Fibroblast of gingiva (primary cell): ENCODE measurements around the gene P2RX7.
"Not testable (repeated sequence)": the region's sequence is repeated elsewhere in the genome, so short reads cannot be mapped to it uniquely, and the experiment has no call there.

Source experiments
- DNase-seq: peaks from one replicate; pipeline ENCODE4 v3.0.0-alpha.2; 2011; ENCODE audit warnings: low read depth

Gene P2RX7

DNA sequence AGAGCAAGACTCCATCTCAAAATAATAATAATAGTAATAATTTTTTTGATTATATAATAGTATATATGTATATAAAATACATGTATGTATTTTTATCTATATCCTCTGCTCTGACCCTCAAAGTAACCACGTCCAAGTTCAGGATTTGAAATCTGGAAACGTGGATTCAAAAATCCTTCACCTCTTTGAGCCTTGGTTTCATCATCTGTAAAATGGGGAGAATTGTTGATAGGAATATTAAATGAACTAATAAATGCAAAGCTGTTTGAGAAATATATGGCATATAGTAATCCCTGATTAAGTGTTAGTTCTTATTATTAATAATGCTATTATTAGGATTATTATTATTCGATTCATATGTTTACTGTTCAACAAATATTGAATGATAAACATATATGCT, 2.6 kb downstream of the P2RX7 start:
- DNase-seq: no peak

DNA sequence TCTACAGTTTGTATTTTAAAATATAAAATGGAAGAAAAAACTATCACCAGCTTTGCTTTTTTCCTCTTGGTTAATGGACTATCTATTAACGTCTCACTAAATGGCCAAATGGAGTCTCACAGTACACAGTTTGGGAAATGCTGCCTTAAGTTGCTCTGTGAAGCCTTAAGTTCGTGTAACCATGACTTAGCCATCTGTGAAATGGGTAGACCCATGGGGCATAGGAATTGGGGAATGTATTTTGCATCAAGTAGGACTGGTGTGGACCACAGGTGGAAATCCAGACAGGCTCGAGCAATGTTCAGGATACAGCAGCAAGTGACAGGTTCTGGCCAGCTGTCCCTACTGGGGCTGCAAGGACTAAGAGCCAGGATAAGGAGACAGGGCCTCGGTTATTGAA, 4.8 kb downstream of the P2RX7 start:
- DNase-seq: no peak

DNA sequence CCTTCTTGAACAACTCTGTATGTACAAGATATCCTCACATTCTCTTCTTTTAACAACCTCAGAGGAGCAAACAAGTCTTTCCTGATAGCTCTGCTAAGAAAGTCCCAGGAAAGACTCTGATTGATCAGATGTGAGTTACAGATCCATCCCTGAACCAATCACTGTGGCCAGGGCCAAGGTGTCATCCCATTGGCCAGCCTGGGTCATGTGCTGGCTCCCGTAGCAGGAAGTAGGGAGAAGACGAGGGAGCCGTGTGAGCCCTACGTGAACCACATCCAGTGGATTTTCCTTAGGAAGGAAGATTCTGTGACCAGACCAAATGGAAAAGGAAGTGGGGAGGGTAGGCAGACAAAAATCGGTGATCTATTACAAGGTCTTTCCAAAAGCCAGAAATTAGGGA, 5.6 kb downstream of the P2RX7 start:
- DNase-seq: no peak

DNA sequence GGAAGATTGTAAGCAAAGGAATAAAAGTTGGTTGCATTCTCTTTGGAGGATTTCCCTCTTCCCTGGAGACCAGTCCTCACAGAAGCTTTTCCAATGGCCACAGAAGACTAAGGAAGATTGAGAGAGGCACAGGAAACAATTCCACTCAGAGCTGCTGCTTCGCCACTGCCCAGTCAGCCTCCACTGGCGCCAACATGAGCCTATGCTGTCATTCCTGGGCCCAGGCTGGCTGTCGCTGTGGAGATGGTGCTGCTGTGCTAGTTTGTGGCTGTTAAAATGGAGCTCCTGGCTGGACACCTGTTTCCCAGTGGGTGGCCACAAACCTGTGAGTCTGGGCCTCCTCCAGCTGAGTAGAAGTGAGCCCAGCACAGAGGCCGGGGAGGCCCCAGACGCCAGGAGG, 6.6 kb downstream of the P2RX7 start:
- DNase-seq: no peak

DNA sequence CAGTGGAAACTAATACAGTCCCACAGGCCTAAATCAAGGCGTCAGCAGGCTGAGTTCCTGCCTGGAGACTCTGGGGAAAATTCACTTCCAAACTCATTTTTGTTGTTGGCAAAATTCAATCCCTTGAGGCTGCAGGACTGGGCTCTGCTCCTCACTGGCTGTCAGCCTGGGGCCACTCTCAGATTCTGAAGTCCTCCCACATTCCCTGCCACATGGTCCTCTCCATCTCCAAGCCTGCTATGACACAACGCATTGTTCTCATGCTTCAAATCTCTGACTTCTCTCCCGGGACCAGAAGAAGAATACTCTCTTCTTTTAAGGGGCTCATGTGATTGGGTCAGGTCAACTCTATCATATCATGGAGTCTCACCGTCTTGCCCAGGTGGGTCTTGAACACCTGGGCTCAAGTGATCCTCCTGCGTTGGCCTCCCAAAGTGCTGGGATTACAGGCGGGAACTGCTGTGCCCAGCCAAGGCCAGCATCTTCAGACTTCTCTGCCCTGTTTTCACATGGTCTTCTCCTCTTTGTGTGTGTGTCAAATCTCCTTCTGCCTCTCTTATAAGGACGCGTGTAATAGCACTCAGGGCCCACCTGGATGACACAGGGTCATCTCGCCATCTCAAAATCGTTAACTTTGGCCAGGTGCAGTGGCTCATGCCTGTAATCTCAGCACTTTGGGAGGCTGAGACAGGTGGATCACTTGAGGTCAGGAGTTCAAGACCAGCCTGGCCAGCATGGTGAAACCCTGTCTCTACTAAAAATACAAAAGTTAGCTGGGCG, 9.7 kb downstream of the P2RX7 start:
- no peak for DNase-seq

DNA sequence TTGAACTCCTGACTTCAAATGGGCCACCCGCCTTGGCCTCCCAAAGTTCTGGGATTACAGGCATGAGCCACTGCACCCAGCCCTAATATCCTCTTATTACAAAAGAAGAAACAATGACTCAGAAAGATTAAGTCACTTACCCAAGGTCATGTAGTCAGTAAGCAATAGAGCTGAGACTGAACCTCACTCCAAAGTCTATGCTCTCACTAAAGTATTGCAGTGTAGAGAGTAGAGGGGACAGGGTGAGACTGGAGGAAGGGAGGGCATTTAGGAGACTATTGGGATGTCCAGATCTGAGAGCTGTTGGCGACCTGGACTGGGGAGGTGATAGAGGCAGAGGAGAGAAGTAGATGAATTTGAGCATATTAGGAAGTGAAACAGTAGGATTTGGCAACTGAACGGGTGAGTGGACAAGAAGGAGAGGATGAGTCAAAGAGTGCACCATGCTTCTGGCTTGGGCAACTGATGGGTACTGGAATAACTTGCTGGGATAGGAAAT, 11.8 kb downstream of the P2RX7 start:
- peak; percentile 41 for DNase-seq

DNA sequence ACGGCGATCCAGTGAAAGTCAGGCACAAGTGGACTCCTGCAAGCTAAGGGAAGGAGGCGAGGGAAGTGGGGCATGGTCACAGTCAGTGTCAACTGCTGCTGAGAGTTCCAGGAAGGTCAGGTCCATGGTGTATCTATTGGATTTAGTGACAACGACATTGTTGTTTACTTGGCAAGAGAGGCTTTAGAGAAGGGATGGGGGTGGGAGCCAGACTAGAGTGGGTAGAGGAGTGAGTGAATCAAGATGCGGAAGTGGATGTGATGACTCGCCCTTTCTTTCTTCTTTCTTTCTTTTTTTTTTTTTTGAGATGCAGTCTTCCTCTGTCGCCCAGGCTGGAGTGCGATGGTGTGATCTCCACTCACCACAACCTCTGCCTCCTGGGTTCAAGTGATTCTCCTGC, 12.5 kb downstream of the P2RX7 start:
- DNase-seq: no peak

DNA sequence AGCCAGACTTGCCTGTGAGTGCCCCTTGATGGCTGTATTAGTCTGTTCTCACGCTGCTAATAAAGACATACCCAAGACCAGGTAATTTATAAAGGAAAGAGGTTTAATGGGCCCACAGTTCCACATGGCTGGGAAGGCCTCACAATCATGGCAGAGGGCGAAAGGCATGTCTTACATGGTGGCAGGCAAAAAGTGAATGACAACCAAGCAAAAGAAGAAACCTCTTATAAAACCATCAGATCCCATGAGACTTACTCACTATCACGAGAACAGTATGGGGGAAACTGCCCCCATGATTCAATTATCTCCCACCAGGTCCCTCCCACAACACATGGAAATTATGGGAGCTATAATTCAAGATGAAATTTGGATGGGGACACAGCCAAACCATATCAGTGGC, 16.6 kb downstream of the P2RX7 start:
- DNase-seq: not testable (repeated sequence)

DNA sequence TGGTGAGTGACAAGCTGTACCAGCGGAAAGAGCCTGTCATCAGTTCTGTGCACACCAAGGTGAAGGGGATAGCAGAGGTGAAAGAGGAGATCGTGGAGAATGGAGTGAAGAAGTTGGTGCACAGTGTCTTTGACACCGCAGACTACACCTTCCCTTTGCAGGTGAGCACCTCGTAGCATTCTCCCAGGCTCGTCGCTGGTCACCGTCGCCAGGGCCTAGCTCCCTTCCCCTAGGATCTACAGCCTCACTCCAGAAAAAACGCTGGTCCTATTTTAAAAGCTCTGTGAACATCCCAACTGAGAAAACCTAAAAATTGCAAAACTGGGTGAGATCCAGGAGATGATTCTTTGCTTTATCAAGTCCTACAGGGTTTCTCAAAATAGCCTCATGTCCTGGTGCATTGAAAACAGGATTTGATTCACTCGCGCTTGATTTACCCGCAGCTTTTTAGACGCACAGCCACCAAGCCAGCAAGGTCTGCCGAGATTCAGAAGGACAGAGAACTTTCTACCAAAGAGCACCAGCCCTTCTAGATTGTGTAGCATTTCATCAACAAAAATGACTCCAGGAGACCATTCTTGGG, 22.2 kb downstream of the P2RX7 start:
- no peak for DNase-seq

DNA sequence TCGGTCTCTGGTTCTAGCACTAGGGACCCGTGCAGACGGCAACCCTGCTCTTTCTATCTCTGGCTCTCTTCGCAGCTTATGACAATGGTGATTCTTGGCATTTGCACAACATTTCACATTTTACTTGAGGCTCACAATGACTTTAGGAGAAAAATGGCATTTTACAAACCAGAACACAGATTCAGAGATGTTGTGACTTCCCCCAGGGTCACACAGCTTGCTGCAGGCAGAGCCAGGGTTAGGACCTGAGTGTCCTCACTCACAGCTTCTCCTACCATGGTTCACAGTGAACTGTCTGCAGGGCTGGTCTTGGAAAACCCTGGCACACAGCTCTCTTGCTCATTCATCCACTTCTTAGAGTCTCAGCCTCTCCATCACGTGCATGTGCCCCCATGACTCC, 23.7 kb downstream of the P2RX7 start:
- DNase-seq: no peak

DNA sequence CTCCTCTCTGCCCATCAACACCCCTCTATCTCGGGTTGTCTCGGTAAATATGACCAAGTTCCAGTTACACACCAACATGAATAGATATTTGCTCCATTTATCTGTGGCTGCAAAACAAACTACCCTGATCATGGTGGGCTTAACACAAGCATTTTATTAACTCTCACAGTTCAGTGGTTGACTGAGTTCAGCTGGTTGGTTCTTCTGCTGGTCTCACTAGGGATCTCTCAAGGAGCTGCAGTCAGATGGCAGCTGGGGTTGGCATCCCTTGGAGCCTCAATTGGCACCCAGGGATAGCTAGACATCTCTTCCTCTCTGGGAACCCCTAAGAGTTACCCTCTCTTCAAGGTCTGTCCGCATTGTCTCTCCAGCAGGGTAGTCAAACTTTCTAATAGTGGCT, 25.4 kb downstream of the P2RX7 start:
- no peak for DNase-seq

DNA sequence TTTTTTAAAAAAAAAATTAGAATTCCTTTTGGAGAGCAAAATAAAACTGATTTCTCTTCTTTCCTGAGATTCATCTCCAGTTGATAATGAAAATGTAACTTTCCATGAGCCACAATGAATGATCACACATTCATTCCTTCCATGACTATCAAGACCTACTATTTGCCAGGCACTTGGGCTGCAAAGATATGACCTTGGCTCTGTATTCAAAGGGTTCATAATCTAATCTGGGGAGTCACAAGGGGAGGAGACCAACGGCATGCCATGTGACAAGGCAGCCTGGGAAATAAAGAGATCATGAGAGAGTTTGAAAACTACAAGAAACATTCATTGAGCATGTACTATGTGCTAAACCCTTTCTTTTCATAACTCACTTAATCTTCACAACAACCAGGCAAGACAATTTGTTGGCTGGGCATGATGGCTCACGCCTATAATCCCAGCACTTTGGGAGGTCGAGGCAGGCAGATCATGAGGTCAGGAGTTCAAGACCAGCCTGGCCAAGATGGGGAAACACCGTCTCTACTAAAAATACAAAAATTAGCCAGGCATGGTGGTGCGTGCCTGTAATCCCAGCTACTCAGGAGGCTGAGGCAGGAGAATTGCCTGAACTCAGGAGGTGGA, 26.2 kb downstream of the P2RX7 start:
- DNase-seq: not testable (repeated sequence)

DNA sequence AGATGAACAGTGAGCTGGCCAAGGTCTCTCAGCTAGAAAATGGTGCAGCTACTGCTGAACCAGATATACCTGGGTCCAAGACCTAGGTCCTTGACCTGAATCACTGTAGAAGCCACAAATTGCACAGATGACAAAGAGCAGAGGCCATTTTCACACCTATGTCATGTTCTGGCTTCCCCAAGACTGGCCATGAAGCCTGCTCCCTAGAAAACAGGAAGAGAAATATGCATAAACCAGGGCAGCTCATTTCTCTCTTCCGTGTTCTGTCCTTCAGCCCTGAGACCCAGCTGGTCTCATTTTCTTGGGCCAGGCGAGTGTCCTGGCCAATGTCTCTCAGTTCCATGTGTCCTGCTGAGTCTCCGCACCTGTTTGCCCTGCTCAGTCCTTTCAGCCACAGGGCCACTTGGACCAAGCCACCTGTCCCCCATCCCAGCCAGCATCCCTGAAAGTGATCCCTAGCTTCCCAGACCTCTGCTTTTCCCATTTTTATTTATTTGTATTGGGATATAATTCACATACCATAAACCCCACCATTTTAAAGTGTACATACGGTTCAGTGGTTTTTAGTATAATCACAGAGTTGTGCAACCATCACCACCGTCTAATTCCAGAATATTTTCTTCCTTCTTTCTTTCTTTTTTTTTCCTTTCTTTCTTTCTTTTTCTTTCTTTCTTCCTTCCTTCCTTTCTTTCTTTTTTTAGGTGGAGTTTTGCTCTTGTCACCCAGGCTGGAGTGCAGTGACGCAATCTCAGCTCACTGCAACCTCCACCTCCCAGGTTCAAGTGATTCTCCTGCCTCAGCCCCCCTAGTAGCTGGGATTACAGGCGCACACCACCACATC, 27.0 kb downstream of the P2RX7 start:
- no peak for DNase-seq

DNA sequence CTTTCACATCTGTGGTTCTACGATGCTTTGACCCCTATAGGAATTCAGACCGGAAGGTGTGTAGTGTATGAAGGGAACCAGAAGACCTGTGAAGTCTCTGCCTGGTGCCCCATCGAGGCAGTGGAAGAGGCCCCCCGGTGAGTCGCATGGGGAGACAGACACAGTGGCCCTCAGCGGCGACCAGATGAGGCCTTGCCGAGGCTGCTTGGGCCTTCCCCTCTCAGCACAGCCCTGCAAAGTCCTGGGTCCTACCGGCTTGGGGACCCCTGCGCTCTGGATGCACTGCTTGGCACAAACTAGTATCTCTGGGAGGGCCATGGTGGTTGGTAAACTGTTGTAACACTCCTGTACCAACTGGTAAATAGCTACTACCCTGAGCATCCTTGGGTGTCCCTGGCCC, 29.7 kb downstream of the P2RX7 start:
- DNase-seq: no peak

DNA sequence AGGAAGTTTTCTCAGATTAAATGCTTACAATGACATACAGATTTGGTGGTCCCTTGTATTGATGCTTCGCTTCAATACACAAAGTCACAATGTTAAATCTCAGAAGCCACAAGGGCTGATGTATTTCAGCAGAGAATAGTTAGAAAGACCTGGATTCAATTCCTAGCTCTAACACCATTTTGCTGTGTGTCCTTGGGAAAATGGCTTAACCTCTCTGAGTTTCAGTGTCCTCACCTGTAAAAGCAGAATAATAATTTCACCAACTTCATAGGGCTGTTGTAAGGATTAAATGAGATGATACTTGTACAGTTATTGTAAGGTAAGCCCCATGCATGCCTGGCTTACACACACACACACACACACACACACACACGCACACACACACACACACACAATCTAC, 30.3 kb downstream of the P2RX7 start:
- DNase-seq: no peak

DNA sequence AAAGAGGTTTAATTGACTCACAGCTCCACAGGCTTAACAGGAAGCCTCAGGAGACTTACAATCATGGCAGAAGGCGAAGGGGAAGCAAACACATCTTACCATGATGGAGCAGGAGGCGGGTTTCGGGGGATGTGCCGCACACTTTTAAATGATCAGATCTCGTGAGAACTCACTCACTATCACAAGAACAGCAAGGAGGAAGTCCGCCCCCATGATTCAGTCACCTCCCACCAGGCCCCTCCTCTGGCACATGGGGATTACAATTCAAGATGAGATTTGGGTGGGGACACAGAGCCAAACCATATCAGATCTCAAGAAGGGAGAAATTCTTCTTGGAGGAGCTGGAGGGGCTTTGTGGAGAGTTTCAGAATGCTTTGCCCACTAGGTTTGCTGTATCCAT, 32.2 kb downstream of the P2RX7 start:
- DNase-seq: not testable (repeated sequence)

DNA sequence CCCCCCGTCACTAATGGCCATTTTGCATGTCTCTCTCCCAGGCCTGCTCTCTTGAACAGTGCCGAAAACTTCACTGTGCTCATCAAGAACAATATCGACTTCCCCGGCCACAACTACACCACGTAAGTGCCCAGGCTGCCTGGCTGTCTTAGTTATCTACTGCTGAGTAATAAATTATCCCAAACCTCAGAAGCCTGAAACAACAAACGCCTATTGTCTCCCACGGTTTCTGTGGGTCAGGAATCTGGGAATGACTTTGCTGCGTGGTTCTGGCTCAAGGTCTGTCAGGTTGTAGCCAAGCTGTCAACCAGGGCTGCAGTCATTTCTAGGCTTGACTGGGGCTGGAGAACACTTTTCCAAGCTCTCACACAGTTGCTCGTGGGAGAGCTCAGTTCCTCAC, 32.6 kb downstream of the P2RX7 start:
- DNase-seq: no peak

DNA sequence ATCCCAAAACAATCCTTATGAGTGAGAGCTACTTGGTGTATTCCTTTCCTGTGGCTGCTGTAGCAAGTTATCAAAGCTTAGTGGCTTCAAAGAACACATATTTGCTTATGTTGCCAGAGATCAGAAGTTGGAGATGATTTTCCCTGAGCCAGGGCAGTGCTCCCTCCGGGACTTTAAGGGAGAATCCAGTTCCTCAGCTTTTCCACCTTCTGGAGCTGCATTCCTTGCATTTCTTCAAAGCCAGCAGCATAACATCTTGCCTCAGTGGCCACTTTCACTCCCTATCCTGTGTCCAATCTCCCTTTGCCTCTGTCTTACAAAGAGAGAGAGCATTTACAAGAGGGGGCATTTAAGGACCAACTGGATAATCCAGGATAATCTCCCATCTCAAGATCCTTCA, 33.7 kb downstream of the P2RX7 start:
- no peak for DNase-seq

DNA sequence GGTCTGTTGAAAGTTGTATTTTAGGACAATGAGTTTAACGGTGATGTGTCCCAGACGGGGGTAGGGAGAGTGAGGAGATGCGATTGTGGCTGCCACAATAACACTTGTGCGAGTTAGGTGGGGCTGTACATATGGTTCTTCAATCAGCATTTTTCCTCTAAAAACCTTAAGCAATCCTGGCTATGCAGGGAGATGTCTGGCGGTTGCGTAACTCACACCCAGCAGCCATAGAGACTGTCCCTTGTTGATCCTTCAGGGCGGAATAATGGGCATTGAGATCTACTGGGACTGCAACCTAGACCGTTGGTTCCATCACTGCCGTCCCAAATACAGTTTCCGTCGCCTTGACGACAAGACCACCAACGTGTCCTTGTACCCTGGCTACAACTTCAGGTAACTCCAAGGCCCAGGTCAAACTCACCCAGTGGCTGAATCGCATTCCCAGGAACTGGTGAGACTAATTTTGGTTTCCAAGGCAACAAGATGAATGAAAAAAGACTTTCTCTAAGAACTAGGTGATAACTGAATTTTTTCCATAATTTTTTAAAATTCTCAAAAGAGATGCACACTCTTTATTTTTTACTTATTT, 34.6 kb downstream of the P2RX7 start:
- DNase-seq: peak; percentile 57

DNA sequence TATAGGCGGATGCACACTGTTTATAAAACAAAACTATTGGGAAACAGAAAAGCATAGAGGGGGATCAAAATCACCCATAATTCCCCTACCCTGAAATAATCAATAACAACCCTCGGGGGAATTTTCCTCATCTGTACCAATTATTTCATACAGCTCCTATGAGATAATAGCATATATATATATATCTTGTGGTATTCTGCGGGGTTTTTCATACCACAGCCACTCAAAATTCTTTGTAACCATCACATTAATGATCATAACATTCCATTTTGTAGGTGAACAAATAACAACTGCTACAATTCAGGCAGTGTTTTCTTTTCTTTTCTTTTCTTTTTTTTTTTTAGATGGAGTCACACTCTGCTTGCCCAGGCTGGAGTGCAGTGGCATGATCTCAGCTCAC, 35.3 kb downstream of the P2RX7 start:
- no peak for DNase-seq

DNA sequence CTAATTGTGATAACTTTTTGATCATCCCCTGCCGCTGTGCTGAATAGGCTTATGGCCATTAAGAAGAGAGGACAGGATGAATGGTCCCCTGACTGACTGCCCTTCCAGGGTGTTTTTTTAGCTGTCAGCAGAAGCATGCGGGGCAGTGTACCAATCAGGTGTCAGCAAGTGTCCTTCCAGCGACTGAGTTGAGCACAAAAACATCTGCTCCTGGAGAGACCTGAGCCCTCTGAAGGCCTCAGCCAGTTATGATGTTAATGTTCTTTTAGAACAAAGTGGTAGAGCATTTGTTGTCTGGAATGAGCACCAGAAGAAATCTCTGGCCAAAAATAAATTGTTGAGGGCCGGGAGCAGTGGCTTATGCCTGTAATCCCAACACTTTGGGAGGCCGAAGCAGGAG, 37.5 kb downstream of the P2RX7 start:
- no peak for DNase-seq

DNA sequence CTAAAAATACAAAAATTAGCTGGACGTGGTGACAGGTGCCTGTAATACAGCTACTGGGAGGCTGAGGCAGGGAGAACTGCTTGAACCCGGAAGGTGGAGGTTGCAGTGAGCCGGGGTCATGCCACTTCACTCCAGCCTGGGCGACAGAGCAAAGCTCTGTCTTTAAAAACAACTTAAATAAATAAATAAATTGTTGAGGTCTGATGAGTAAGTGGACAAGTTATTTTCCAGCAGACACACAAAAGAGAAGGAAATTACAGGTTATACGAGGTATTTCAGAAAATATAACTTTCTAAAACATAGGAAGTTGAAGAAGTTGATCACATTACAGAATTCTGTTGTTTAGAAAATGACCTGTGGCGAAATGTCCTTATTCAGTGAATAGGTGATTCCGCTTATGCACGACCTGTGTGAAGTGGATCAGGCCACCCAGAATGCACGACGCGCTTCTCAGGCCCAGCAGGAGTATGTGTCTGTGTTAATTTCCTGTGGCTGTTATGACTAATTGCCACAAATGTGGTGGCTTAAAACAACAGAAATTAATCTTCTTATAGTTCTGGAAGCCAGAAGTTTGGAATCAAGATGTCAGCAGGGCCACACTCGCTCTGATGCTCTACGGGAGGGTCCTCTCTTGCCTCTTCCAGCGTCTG, 38.1 kb downstream of the P2RX7 start:
- no peak for DNase-seq
